Neutrophil (primary cell): ENCODE measurements around the gene KHDC4.

ENCODE experiments used
- H3K27ac ChIP-seq: fragments of 200-600 bp; sonication (generic); 2 replicates; pipeline ENCODE4 v1.5.1; 2016; ENCODE audit warnings: mild to moderate bottlenecking, moderate library complexity
- H3K27me3 ChIP-seq: fragments of 200-600 bp; sonication (generic); 2 replicates; pipeline ENCODE4 v1.6.0; 2016; ENCODE audit warnings: mild to moderate bottlenecking
- H3K36me3 ChIP-seq: fragments of 200-600 bp; sonication (generic); 2 replicates; pipeline ENCODE4 v1.5.1; 2017
- H3K4me1 ChIP-seq, 2 experiments: fragments of 200-600 bp in 1 of 2; sonication (generic) in 1 of 2; 1 replicate in 1 of 2; 2 replicates in 1 of 2; pipeline versions ENCODE4 v1.5.1 to v1.6.1; 2013 to 2016; ENCODE audit warnings: low read depth in 1 of 2, low read length in 1 of 2, mild to moderate bottlenecking in 1 of 2, moderate library complexity in 1 of 2; ENCODE audit not compliant: control insufficient read depth in 1 of 2, insufficient read depth in 1 of 2
- H3K4me3 ChIP-seq, 2 experiments: fragments of 200-600 bp in 1 of 2; sonication (generic) in 1 of 2; 1 replicate in 1 of 2; 2 replicates in 1 of 2; pipeline ENCODE4 v1.5.1; 2013 to 2016; ENCODE audit warnings: low read depth in 1 of 2, low read length in 1 of 2, mild to moderate bottlenecking in 1 of 2, moderate library complexity in 1 of 2
- H3K9me3 ChIP-seq: fragments of 200-600 bp; sonication (generic); 2 replicates; pipeline ENCODE4 v1.5.1; 2016
- TF ChIP-seq, protein P1 (sequence below): fragments of 200-600 bp; sonication (generic); IDR thresholded peaks from 2 replicates; pipeline ENCODE4 v1.5.1; 2016; ENCODE audit warnings: antibody characterized with exemption

KHDC4 gene

DNA sequence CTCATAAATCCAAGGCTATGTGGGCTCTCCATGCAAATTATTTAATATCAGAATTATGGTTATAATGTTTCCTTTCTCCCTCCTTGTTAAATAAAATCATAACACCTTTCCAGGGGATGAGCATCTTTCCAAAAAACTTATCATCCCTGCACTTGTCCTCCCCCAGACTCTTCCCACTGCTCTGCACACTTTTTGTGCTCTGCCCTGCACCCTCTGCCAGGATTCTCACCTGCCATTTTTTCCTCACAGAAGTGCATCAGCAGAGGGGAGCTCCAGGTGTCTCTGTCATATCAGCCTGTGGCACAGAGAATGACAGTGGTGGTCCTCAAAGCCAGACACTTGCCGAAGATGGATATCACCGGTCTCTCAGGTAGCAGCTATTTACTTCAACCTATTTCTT, 54.0 kb downstream of the KHDC4 start:
- Histone ChIP-seq H3K9me3 (no peaks in the 10 kb centered on the region), H3K4me3 (no peak overlapping the region), H3K27me3 (no peaks in the 10 kb centered on the region), H3K4me1 (no peaks in the 10 kb centered on the region), H3K27ac (no peak overlapping the region), H3K36me3 (no peaks in the 10 kb centered on the region)
- TF ChIP-seq, protein P1, sequence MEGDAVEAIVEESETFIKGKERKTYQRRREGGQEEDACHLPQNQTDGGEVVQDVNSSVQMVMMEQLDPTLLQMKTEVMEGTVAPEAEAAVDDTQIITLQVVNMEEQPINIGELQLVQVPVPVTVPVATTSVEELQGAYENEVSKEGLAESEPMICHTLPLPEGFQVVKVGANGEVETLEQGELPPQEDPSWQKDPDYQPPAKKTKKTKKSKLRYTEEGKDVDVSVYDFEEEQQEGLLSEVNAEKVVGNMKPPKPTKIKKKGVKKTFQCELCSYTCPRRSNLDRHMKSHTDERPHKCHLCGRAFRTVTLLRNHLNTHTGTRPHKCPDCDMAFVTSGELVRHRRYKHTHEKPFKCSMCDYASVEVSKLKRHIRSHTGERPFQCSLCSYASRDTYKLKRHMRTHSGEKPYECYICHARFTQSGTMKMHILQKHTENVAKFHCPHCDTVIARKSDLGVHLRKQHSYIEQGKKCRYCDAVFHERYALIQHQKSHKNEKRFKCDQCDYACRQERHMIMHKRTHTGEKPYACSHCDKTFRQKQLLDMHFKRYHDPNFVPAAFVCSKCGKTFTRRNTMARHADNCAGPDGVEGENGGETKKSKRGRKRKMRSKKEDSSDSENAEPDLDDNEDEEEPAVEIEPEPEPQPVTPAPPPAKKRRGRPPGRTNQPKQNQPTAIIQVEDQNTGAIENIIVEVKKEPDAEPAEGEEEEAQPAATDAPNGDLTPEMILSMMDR, result no peak

DNA sequence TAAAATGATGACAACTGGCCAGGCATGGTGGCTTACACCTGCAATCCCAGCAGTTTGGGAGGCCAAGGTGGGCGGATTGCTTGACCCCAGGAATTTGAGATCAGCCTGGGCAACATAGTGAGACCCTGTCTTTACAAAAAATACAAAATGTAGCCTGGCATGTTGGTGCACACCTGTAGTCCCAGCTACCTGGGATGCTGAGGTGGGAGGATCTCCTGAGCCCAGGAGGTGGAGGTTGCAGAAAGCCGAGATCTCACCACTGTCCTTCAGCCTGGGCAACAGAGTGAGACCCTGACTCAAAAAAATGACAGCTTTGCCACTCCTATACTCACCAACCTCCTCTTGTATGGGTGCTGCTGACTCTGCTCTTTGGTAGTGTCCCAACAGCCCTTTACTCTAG, 56.3 kb downstream of the KHDC4 start:
- H3K4me1 ChIP-seq, result no peaks in the 10 kb centered on the region
- H3K27me3 ChIP-seq, result no peaks in the 10 kb centered on the region
- TF ChIP-seq, protein P1, result no peak
- no peaks in the 10 kb centered on the region for H3K9me3 ChIP-seq
- no peak overlapping the region for H3K27ac ChIP-seq
- no peak overlapping the region for H3K4me3 ChIP-seq
- no peaks in the 10 kb centered on the region for H3K36me3 ChIP-seq

DNA sequence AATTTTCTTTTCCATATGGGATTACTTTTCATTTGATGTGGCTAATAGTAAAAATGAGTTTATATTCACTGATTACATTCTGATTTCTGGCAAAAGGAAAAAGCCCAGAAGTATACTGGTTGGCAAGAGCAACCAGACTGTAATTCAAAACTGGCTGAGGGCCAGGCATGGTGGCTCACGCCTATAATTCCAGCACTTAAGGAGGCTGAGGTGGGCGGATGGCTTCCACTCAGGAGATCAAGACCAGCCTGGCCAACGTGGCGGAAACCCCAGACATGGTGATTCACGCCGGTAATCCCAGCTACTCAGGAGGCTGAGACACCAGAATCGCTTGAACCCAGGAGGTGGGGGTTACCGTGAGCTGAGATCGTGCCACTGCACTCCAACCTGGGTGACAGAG, 60.4 kb downstream of the KHDC4 start:
- TF ChIP-seq, protein P1, result no peak
- no peak overlapping the region for H3K27ac ChIP-seq
- H3K4me1 ChIP-seq, result no peaks in the 10 kb centered on the region
- H3K36me3 ChIP-seq, result no peaks in the 10 kb centered on the region
- H3K9me3 ChIP-seq, result no peaks in the 10 kb centered on the region
- no peak overlapping the region for H3K4me3 ChIP-seq
- H3K27me3 ChIP-seq, result no peaks in the 10 kb centered on the region

DNA sequence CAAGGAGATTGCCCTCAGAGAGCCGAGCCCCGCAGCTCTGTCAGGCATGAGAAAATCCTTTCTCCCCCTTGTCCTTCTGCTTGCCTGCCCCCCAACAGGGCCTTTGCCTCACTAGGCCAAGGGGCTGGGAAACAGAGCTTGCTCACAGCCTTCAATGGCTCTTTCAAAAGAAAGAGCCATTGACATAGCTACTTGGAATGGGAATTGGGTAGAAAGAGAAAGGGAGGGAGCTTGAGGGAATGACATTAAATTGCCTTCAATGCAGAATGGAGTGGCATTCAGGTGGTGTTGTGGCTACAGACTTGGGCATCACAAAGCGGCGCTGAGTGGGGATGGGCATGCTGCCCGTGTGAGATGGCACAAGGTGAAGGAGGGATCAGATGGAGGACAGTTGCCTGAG, 61.7 kb downstream of the KHDC4 start:
- no peaks in the 10 kb centered on the region for H3K9me3 ChIP-seq
- H3K27ac ChIP-seq, result no peak overlapping the region
- no peaks in the 10 kb centered on the region for H3K36me3 ChIP-seq
- no peaks in the 10 kb centered on the region for H3K4me1 ChIP-seq
- H3K27me3 ChIP-seq, result no peaks in the 10 kb centered on the region
- H3K4me3 ChIP-seq, result no peak overlapping the region
- TF ChIP-seq, protein P1, result no peak

DNA sequence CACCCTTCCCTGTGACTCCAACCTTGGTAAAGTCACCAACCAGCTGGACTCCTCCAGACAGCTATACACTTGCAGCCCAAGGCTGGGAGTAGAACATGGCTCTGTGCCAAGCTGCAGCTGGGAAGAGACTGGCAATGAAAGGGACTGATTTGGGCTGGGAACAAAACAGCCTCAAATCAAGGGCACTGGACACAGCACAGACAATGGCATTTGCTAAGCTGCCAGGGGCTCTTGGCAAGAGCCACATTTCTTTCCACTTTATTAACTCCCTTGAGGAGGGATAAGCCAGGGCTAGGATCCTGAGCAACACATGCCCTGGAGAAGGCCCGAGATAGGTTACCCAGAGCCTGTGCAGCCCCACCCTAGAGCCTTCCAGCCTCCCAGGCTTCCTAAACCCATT, 62.8 kb downstream of the KHDC4 start:
- TF ChIP-seq, protein P1, result no peak
- Histone ChIP-seq H3K36me3 (no peaks in the 10 kb centered on the region), H3K4me3 (no peak overlapping the region), H3K27me3 (no peaks in the 10 kb centered on the region), H3K9me3 (no peaks in the 10 kb centered on the region), H3K4me1 (no peaks in the 10 kb centered on the region), H3K27ac (no peak overlapping the region)

DNA sequence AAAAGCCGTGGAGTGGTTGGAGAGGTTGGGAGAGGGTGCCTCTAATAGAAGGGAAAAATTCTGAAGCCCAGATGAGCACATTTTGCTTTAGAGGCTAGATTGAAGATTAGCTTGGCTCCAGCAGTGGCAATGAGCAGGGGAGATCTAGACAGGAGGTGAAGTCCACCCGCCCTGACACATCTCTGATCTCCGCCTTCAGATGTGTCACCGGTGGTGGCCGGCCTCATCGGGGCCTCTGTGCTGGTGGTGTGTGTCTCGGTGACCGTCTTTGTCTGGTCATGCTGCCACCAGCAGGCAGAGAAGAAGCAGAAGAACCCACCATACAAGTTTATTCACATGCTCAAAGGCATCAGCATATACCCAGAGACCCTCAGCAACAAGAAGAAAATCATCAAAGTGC, 66.4 kb downstream of the KHDC4 start:
- no peaks in the 10 kb centered on the region for H3K27me3 ChIP-seq
- no peak overlapping the region for H3K27ac ChIP-seq
- no peaks in the 10 kb centered on the region for H3K36me3 ChIP-seq
- TF ChIP-seq, protein P1, result no peak
- H3K4me1 ChIP-seq, result no peaks in the 10 kb centered on the region
- H3K4me3 ChIP-seq, result no peak overlapping the region
- no peaks in the 10 kb centered on the region for H3K9me3 ChIP-seq
